Islet of Langerhans (tissue), 1 donor: ENCODE results near the gene SMARCA4.
"Not testable (repeated sequence)": the region's sequence is repeated elsewhere in the genome, so short reads cannot be mapped to it uniquely, and the experiment has no call there.

Experiments
- FAIRE-seq: peaks from one replicate; lab custom pipeline; 2011; peaks lifted over from hg19 to GRCh38; lab: Jason Lieb, UNC

Gene SMARCA4

GRCh38 chr19:10979951-10980381 lies 19.1 kb downstream of the SMARCA4 start:
- FAIRE-seq: no peak

GRCh38 chr19:10981252-10981895 lies 20.5 kb downstream of the SMARCA4 start:
- FAIRE-seq: no peak

GRCh38 chr19:10983026-10983425 lies 22.2 kb downstream of the SMARCA4 start:
- no peak for FAIRE-seq

- no peak for FAIRE-seq
These were observed 23.4 kb downstream of the SMARCA4 start for GRCh38 chr19:10984166-10984735.

- FAIRE-seq: no peak
These were observed 24.7 kb downstream of the SMARCA4 start for GRCh38 chr19:10985502-10985901.

GRCh38 chr19:10986301-10987127 lies 25.7 kb downstream of the SMARCA4 start:
- FAIRE-seq: no peak

- FAIRE-seq: no peak
These were observed 26.9 kb downstream of the SMARCA4 start for GRCh38 chr19:10987571-10988297.

GRCh38 chr19:10988380-10988779 lies 27.6 kb downstream of the SMARCA4 start:
- no peak for FAIRE-seq

- no peak for FAIRE-seq
These were observed 28.1 kb downstream of the SMARCA4 start for GRCh38 chr19:10988921-10989320.

- FAIRE-seq: no peak
These were observed 30.2 kb downstream of the SMARCA4 start for GRCh38 chr19:10991076-10991475.

- FAIRE-seq: no peak
These were observed 30.8 kb downstream of the SMARCA4 start for GRCh38 chr19:10991521-10992081.

- FAIRE-seq: not testable (repeated sequence)
These were observed 31.3 kb downstream of the SMARCA4 start for GRCh38 chr19:10992174-10992573.

- no peak for FAIRE-seq
These were observed 35.2 kb downstream of the SMARCA4 start for GRCh38 chr19:10995926-10996600.

- no peak for FAIRE-seq
These were observed 37.3 kb downstream of the SMARCA4 start for GRCh38 chr19:10998045-10998533.

- FAIRE-seq: no peak
These were observed 37.8 kb downstream of the SMARCA4 start for GRCh38 chr19:10998666-10999065.

- no peak for FAIRE-seq
These were observed 44.7 kb downstream of the SMARCA4 start for GRCh38 chr19:11005521-11005920.

- FAIRE-seq: no peak
These were observed 46.6 kb downstream of the SMARCA4 start for GRCh38 chr19:11007385-11007784.

- no peak for FAIRE-seq
These were observed 47.2 kb downstream of the SMARCA4 start for GRCh38 chr19:11007962-11008532.

- no peak for FAIRE-seq
These were observed 49.2 kb downstream of the SMARCA4 start for GRCh38 chr19:11010041-11010440.

- no peak for FAIRE-seq
These were observed 51.7 kb downstream of the SMARCA4 start for GRCh38 chr19:11012507-11012906.

- FAIRE-seq: no peak
These were observed 52.9 kb downstream of the SMARCA4 start for GRCh38 chr19:11013771-11014170.
